A549 (cell line): ENCODE data around the gene SCAANT1.

Source experiments
- BHLHE40 ChIP-seq: IDR thresholded peaks from 2 replicates; pipeline ENCODE4 v1.6.1; 2012; ENCODE audit warnings: low read depth, low read length, inconsistent platforms
- CTCF ChIP-seq: fragments of >200 bp; sonication (Bioruptor Twin); formaldehyde crosslinking; IDR thresholded peaks from 3 replicates; pipeline ENCODE4 v1.5.1; 2016
- EP300 ChIP-seq, 2 experiments: fragments of >200 bp; sonication (Bioruptor Twin); formaldehyde crosslinking; IDR thresholded peaks; 2 replicates in 1 of 2; 3 replicates in 1 of 2; pipeline ENCODE4 v1.6.1; 2016 to 2017
- GATA3 ChIP-seq: IDR thresholded peaks from 2 replicates; pipeline ENCODE4 v1.6.1; 2012; ENCODE audit warnings: borderline replicate concordance
- HMGXB4 ChIP-seq: fragments of 250-450 bp; sonication (Bioruptor Pico); IDR thresholded peaks from 2 replicates; pipeline ENCODE4 v1.5.0; 2021; ENCODE audit warnings: mild to moderate bottlenecking, moderate library complexity, borderline replicate concordance
- HOXA7 ChIP-seq: fragments of 250-450 bp; sonication (Bioruptor Pico); IDR thresholded peaks from 2 replicates; pipeline ENCODE4 v1.5.0; 2020; ENCODE audit warnings: mild to moderate bottlenecking, moderate library complexity
- MAX ChIP-seq: IDR thresholded peaks from 2 replicates; pipeline ENCODE4 v1.6.1; 2012
- POLR2A ChIP-seq: IDR thresholded peaks from 2 replicates; pipeline ENCODE4 v1.6.1; 2012; ENCODE audit warnings: mild to moderate bottlenecking, low read length
- TF ChIP-seq, protein P1 (sequence below): IDR thresholded peaks from 2 replicates; pipeline ENCODE4 v1.6.1; 2012

- TF ChIP-seq POLR2A, result no peak
- no peak for TF ChIP-seq EP300 (IDR thresholded peaks at IDR 0.05)
- TF ChIP-seq GATA3, result no peak
- TF ChIP-seq HMGXB4 (CRISPR knock-in tag), result no peak
- TF ChIP-seq HOXA7 (CRISPR knock-in tag), result no peak
- no peak for TF ChIP-seq BHLHE40
- TF ChIP-seq MAX, result no peak
- TF ChIP-seq, protein P1, sequence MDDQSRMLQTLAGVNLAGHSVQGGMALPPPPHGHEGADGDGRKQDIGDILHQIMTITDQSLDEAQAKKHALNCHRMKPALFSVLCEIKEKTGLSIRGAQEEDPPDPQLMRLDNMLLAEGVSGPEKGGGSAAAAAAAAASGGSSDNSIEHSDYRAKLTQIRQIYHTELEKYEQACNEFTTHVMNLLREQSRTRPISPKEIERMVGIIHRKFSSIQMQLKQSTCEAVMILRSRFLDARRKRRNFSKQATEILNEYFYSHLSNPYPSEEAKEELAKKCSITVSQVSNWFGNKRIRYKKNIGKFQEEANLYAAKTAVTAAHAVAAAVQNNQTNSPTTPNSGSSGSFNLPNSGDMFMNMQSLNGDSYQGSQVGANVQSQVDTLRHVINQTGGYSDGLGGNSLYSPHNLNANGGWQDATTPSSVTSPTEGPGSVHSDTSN, result no peak
- no peak for TF ChIP-seq CTCF
These were observed 34.6 kb upstream of the SCAANT1 start for GRCh38 chr3:63946753-63947152.
